T follicular helper cell (primary cell): ENCODE data around the gene KBTBD4.
A peak's percentile ranks its signal among the peaks of the same experiment; 100 is the strongest.
"Not testable (repeated sequence)": the region's sequence is repeated elsewhere in the genome, so short reads cannot be mapped to it uniquely, and the experiment has no call there.

Experiments used
- DNase-seq: peaks from one replicate; pipeline ENCODE4 v3.0.0-alpha.2; 2020; ENCODE audit warnings: low read depth

The KBTBD4 gene

GRCh38 chr11:47589977-47590861, 11.4 kb upstream of the KBTBD4 start:
- no peak for DNase-seq

GRCh38 chr11:47589584-47589976, 10.8 kb upstream of the KBTBD4 start:
- no peak for DNase-seq

- no peak for DNase-seq
Measured at GRCh38 chr11:47589118-47589517, 10.3 kb upstream of the KBTBD4 start.

GRCh38 chr11:47587723-47588326, 9.1 kb upstream of the KBTBD4 start:
- no peak for DNase-seq

- DNase-seq = no peak
Measured at GRCh38 chr11:47587039-47587716, 8.4 kb upstream of the KBTBD4 start.

- no peak for DNase-seq
Measured at GRCh38 chr11:47586098-47586855, 7.5 kb upstream of the KBTBD4 start, which contains the start of gene FAM180B. TSS of gene FAM180B (plus strand) at chr11:47586678. CDS start at chr11:47586769, 91 bp downstream.

GRCh38 chr11:47583844-47584243, 5.1 kb upstream of the KBTBD4 start:
- DNase-seq = no peak

GRCh38 chr11:47577460-47578041, 1.2 kb downstream of the KBTBD4 start:
- no peak for DNase-seq

GRCh38 chr11:47573321-47573720, 5.4 kb downstream of the KBTBD4 start:
- DNase-seq = no peak

- DNase-seq = no peak
Measured at GRCh38 chr11:47572715-47573255, 6.0 kb downstream of the KBTBD4 start.

- no peak for DNase-seq
Measured at GRCh38 chr11:47571895-47572294, 6.9 kb downstream of the KBTBD4 start.

- no peak for DNase-seq
Measured at GRCh38 chr11:47571357-47571729, 7.4 kb downstream of the KBTBD4 start.

GRCh38 chr11:47570651-47571356, 8.0 kb downstream of the KBTBD4 start:
- DNase-seq = no peak

GRCh38 chr11:47569646-47570045, 9.1 kb downstream of the KBTBD4 start:
- DNase-seq = no peak

GRCh38 chr11:47566149-47566698, 12.5 kb downstream of the KBTBD4 start:
- no peak for DNase-seq

GRCh38 chr11:47565340-47566148, 13.2 kb downstream of the KBTBD4 start, which contains the start of gene PTPMT1:
TSS of gene PTPMT1 (plus strand) at chr11:47565599. CDS start at chr11:47565623, 24 bp downstream.
- peak; percentile 26 for DNase-seq

GRCh38 chr11:47564933-47565339, 13.8 kb downstream of the KBTBD4 start:
- DNase-seq = no peak

GRCh38 chr11:47564366-47564765, 14.4 kb downstream of the KBTBD4 start:
- not testable (repeated sequence) for DNase-seq

GRCh38 chr11:47562393-47562792, 16.4 kb downstream of the KBTBD4 start:
- DNase-seq = not testable (repeated sequence)
